Nephron progenitor cell (in vitro differentiated cells): ENCODE results near the gene TMEM176A.
A peak's percentile ranks its signal among the peaks of the same experiment; 100 is the strongest.

Source experiments
- DNase-seq: peaks from one replicate; pipeline ENCODE4 v3.0.0; 2021
- H3K27ac Mint-ChIP-seq: 2 replicates; pipeline ENCODE4 v1.8.0; 2021; ENCODE audit warnings: mild to moderate bottlenecking, moderate library complexity, mixed read lengths
- H3K27me3 Mint-ChIP-seq: 2 replicates; pipeline ENCODE4 v1.8.0; 2021; ENCODE audit warnings: mild to moderate bottlenecking, low read depth, mixed read lengths; ENCODE audit not compliant: poor library complexity
- H3K36me3 Mint-ChIP-seq: 2 replicates; pipeline ENCODE4 v1.8.0; 2021; ENCODE audit warnings: low read depth, mixed read lengths
- H3K4me1 Mint-ChIP-seq: 2 replicates; pipeline ENCODE4 v1.8.0; 2021; ENCODE audit warnings: mixed read lengths
- H3K4me3 Mint-ChIP-seq: 2 replicates; pipeline ENCODE4 v1.8.0; 2021; ENCODE audit warnings: mild to moderate bottlenecking, moderate library complexity, mixed read lengths
- H3K9me3 Mint-ChIP-seq: 2 replicates; pipeline ENCODE4 v1.8.0; 2021; ENCODE audit warnings: mild to moderate bottlenecking, moderate library complexity, mixed read lengths
- CTCF ChIP-seq: fragments of 200-600 bp; sonication (generic); IDR thresholded peaks from 2 replicates; pipeline ENCODE4 v1.5.0; 2021; ENCODE audit warnings: antibody characterized with exemption

The TMEM176A gene

GRCh38 chr7:150791304-150791703 lies 9.3 kb upstream of the TMEM176A start:
- Mint-ChIP-seq H3K4me3 (no peak overlapping the region), H3K4me1 (peaks cover 13% of the 10 kb centered on the region), H3K27ac (no peak overlapping the region), H3K36me3 (no peaks in the 10 kb centered on the region), H3K27me3 (peaks cover 10% of the 10 kb centered on the region), H3K9me3 (no peaks in the 10 kb centered on the region)
- no peak for DNase-seq
- no peak for TF ChIP-seq CTCF

GRCh38 chr7:150791746-150792452 lies 8.7 kb upstream of the TMEM176A start:
- Mint-ChIP-seq H3K27ac (no peak overlapping the region), H3K27me3 (peaks cover 11% of the 10 kb centered on the region)
- no peak for DNase-seq

GRCh38 chr7:150793569-150794238 lies 6.9 kb upstream of the TMEM176A start:
- Mint-ChIP-seq H3K27ac (no peak overlapping the region), H3K9me3 (peaks cover 10% of the 10 kb centered on the region), H3K4me1 (peaks cover 4% of the 10 kb centered on the region), H3K4me3 (no peak overlapping the region), H3K27me3 (peaks cover 24% of the 10 kb centered on the region), H3K36me3 (peaks cover 3% of the 10 kb centered on the region)
- no peak for DNase-seq
- TF ChIP-seq CTCF, result no peak

More at GRCh38 chr7:150791746-150792452, 8.7 kb upstream of the TMEM176A start:
- Mint-ChIP-seq H3K4me3 (no peak overlapping the region), H3K4me1 (peaks cover 13% of the 10 kb centered on the region), H3K9me3 (peaks cover 1% of the 10 kb centered on the region), H3K36me3 (no peaks in the 10 kb centered on the region)
- no peak for TF ChIP-seq CTCF

- no peak for DNase-seq
- Mint-ChIP-seq H3K4me1 (peaks cover 7% of the 10 kb centered on the region), H3K36me3 (peaks cover 7% of the 10 kb centered on the region), H3K27ac (no peak overlapping the region), H3K9me3 (peaks cover 14% of the 10 kb centered on the region), H3K27me3 (peaks cover 58% of the 10 kb centered on the region), H3K4me3 (no peak overlapping the region)
- no peak for TF ChIP-seq CTCF
These were observed 2.9 kb upstream of the TMEM176A start for GRCh38 chr7:150797661-150798060.

- H3K4me3 Mint-ChIP-seq, result peak overlapping the region; percentile 68
- H3K27ac Mint-ChIP-seq, result no peak overlapping the region
- peaks cover 14% of the 10 kb centered on the region for H3K9me3 Mint-ChIP-seq
- no peak for TF ChIP-seq CTCF
- H3K36me3 Mint-ChIP-seq, result peaks cover 7% of the 10 kb centered on the region
- no peak for DNase-seq
- H3K27me3 Mint-ChIP-seq, result peaks cover 73% of the 10 kb centered on the region
- H3K4me1 Mint-ChIP-seq, result peaks cover 12% of the 10 kb centered on the region
These were observed 1.4 kb upstream of the TMEM176A start for GRCh38 chr7:150799156-150799555.
